Natural killer cell treated with Interleukin-12 subunit alpha and Interleukin-12 subunit beta and Interleukin-15 and Interleukin-18, amount 100 ng/mL, for 72 hours (primary cell): ENCODE data around the gene ZFAND4. TPM values are rescaled to one million over a fixed set of nuclear protein-coding genes. Genes with fewer than 3 reads are reported as not detected.
"Not testable (repeated sequence)": the region's sequence is repeated elsewhere in the genome, so short reads cannot be mapped to it uniquely, and the experiment has no call there.

ENCODE experiments used
- ATAC-seq, 2 donors: fragments of 150-1000 bp; cut with Tn5 transposase in 1 of 2; sonication (Bioruptor Pico), chemical (Tn5 transposase) in 1 of 2; 2 replicates each; pipeline ENCODE4 v1.10.0; 2021
- DNase-seq: peaks from one replicate; pipeline ENCODE4 v3.0.0; 2022; ENCODE audit warnings: low spot score
- H3K27ac Mint-ChIP-seq, 2 donors: 1 replicate in 1 of 2; 2 replicates in 1 of 2; pipeline ENCODE4 v1.8.0; 2022; ENCODE audit warnings: mixed read lengths in 2 of 2, mild to moderate bottlenecking in 1 of 2, moderate library complexity in 1 of 2
- H3K27me3 Mint-ChIP-seq, 2 donors: 1 replicate in 1 of 2; 2 replicates in 1 of 2; pipeline ENCODE4 v1.8.0; 2022; ENCODE audit warnings: mixed read lengths in 2 of 2
- H3K36me3 Mint-ChIP-seq: one replicate; pipeline ENCODE4 v1.8.0; 2022; ENCODE audit warnings: mixed read lengths
- H3K4me1 Mint-ChIP-seq, 2 donors: 1 replicate in 1 of 2; 2 replicates in 1 of 2; pipeline ENCODE4 v1.8.0; 2022; ENCODE audit warnings: low read depth in 2 of 2, mixed read lengths in 2 of 2, mild to moderate bottlenecking in 1 of 2
- H3K4me3 Mint-ChIP-seq: one replicate; pipeline ENCODE4 v1.8.0; 2022; ENCODE audit warnings: mixed read lengths
- H3K9me3 Mint-ChIP-seq: 2 replicates; pipeline ENCODE4 v1.8.0; 2022; ENCODE audit warnings: mixed read lengths
- total RNA-seq, 2 donors: library from RNA; stranded (reverse); gene quantifications; one replicate each; pipeline ENCODE4 v1.2.3, GENCODE V29; 2022

Gene ZFAND4
- total RNA-seq, 2 donors from 2014 or later = 23.5 to 24.7 TPM

- Mint-ChIP-seq H3K36me3 (no peaks in the 10 kb centered on the region), H3K27me3 (no peaks in the 10 kb centered on the region), H3K27ac (no peak overlapping the region), H3K9me3 (no peaks in the 10 kb centered on the region), H3K4me3 (no peak overlapping the region), H3K4me1 (peaks cover 38% of the 10 kb centered on the region in 2 donors)
- no peak for DNase-seq
- no peak for ATAC-seq
Observed at GRCh38 chr10:45575966-45576597, 96.5 kb downstream of the ZFAND4 start.

GRCh38 chr10:45575032-45575761 lies 97.4 kb downstream of the ZFAND4 start:
- not testable (repeated sequence) for H3K36me3 Mint-ChIP-seq, H3K9me3 Mint-ChIP-seq, DNase-seq, H3K27me3 Mint-ChIP-seq, ATAC-seq, H3K4me3 Mint-ChIP-seq, H3K27ac Mint-ChIP-seq
- H3K4me1 Mint-ChIP-seq = peaks cover 30% of the 10 kb centered on the region in 2 donors

- Mint-ChIP-seq H3K27me3 (no peaks in the 10 kb centered on the region), H3K4me3 (peak overlapping the region; percentile 39), H3K27ac (peak overlapping the region; percentile 5 to 83), H3K9me3 (no peaks in the 10 kb centered on the region), H3K4me1 (peaks cover 32 to 35% of the 10 kb centered on the region in 2 donors), H3K36me3 (no peaks in the 10 kb centered on the region)
- DNase-seq = no peak
- ATAC-seq = peak in 1 of 2 donors; percentile 70
Observed at GRCh38 chr10:45569471-45569870, 103.1 kb downstream of the ZFAND4 start.

GRCh38 chr10:45566415-45566814 lies 106.2 kb downstream of the ZFAND4 start:
- Mint-ChIP-seq H3K36me3 (no peaks in the 10 kb centered on the region), H3K4me3 (no peak overlapping the region), H3K4me1 (peaks cover 33 to 34% of the 10 kb centered on the region in 2 donors), H3K9me3 (no peaks in the 10 kb centered on the region), H3K27ac (no peak overlapping the region), H3K27me3 (no peaks in the 10 kb centered on the region)
- ATAC-seq = no peak
- DNase-seq = no peak

Other genes starting within 250 kb of the ZFAND4 start
- 10 to 100 TPM; 24.4 to 39.4 TPM for gene WASHC2C, start 54.5 kb upstream of the ZFAND4 start, total RNA-seq
- gene AGAP4, start 174.7 kb upstream of the ZFAND4 start, total RNA-seq = 10 to 100 TPM; 25.8 to 47.9 TPM